Ramos (cell line): Measurements from ENCODE around the gene SRMS.

Source experiments
- in situ Hi-C: fragments of 300-500 bp; cut with MboI; formaldehyde crosslinking; loops from one replicate; pipeline ENCODE4 v1.14.3; 2022; ENCODE audit warnings: low sequenced_read_pairs; ENCODE audit not compliant: unreplicated experiment

SRMS gene

DNA sequence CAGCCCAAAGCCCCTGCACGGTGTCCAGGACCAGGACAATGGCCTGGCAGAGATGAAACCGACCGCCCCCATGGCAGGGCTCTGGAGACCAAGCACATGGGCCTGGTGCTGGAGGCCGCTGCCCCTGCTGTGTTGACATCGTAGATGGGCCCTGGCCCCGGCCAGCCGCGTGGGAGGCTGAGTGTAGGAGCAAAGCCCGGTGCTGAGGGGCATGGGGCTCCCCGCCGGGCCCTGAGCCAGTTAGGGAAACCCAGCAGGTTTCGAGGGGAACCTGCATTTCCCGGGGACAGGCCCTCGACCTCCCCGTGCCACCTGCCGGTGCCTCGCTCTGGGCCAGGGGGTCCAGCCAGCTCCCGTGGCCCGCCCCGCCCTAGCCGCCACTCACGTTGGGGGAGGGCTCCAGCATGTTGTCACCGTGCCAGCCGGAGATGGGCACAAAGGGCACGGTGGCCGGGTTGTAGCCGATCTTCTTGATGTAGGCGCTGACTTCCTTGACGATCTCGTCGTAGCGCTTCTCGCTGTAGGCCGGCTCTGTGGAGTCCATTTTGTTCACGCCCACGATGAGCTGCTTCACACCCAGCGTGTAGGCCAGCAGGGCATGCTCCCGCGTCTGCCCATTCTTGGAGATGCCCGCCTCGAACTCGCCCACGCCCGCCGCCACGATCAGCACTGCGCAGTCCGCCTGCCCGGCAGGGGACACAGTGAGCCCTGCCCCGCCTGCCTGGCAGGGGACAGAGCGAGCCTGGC, 53.0 kb downstream of the SRMS start:
- in situ Hi-C loops: no loop called here

DNA sequence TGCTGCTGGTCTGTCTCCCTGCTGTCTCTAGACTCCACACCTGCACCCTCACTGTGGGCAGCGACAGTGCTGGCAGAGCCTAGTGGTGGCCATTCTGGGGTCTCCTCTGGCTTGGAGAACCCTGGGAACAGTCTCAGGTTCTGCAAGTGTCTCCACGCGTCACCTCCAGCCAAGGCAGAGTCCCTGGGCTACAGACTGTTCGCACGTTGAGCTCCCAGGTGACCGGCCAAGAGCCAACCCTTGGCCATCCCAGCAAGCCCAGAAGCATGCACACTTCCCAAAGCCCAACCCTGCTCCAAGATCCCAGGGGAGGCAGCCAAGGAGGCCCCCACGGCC, 53.5 kb downstream of the SRMS start:
- in situ Hi-C loops: no loop called here

DNA sequence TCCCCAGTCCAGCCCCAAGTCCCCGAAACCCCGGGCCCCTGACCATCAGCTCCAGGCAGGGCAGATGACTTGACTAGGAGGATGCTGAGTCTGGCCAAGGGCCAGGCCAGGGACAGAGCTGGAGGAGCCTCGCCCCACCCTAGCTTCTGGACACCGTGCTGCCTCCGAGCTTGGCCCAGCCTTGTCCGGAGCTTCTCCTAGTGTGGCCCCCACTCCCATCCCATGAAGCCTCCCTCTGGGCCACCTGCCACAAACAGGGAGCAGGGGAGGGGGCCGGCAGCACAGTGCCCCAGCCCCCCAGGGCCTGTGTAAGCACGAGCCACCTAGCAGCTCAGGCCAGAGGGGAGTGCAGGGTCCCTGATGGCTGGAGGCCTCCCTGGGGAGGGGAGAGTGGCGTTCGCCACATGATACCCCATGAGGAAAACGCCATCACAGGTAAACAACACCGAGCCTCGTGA, 54.0 kb downstream of the SRMS start:
- in situ Hi-C loops: no loop called here

DNA sequence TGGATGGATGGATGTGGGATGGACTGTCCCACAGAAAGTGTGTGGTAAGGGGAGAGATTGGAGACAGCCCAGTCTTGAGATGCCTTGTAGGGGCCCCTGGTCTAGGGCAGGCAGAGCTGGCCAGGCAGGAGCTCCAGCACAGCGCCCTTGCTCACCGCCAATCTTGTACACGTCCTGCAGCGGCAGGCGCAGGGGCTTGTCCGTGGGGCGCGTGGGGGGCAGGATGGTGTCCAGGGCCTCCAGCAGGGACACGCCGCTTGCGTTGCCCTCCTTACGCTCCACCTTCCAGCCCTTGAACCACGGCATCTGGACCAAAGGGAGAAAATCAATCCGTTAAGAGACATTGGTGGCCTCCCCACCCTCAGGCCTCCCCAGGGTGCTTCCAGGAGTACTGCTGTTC, 54.6 kb downstream of the SRMS start:
- in situ Hi-C loops: no loop called here

DNA sequence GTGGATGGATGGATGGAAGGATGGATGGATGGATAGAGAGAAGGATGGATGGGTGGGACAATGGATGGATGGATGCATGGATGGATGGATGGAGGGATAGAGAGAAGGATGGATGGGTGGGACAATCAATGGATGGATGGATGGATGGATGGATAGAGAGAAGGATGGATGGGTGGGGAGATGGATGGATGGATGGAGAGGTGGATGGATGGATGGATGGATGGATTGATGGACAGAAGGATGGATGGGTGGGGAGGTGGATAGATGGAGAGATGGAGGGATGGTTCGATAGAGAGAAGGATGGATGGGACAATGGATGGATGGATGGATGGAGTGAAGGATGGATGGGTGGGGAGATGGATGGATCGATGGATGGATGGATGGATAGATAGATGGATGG, 55.0 kb downstream of the SRMS start:
- in situ Hi-C loops: no loop called here

DNA sequence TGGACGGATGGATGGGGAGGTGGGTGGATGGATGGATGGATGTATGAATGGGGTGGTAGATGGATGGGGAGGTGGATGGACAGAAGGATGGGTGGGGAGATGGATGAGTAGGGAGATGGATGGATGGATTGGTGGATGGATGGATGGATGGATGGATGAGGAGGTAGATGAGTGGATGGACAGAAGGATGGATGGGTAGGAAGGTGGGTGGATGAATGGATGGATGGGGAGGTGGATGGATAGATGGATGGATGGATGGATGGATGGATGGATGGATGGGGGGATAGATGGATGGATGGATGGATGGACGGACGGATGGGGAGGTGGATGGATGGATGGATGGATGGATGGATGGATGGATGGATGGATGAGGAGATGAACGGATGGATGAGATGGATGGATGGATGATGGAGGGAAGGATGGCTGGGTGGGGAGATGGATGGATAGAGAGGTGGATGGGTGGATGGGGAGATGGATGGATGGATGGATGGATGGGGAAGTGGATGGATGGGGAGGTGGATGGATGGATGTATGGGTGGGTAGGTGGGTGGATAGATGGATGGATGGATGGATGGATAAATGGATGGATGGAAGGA, 55.8 kb downstream of the SRMS start:
- in situ Hi-C loops: no loop called here

DNA sequence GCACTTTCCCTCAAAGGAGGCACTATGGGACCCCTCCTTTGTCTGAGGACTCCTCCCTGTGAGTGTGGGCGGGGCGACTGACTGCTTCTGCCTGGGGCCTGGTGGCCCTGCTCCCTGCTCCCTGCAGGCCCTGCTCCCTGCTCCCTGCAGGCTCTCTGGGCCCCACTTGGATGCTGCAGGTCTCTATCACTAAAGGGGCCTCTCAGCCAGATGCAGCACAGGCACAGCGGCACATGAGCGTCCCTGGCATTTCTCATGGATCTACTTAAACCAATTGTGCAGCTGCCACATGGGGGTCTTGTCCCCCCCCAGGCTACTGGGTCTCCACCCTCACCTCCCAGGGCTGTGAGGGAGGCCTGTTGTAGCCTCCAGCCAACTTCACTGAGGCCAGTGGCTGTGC, 56.5 kb downstream of the SRMS start:
- in situ Hi-C loops: no loop called here
